Vagina (tissue), 2 donors: ENCODE results near the gene MAST4.

Source experiments
- POLR2A ChIP-seq, 2 donors: fragments of 450-650 bp; IDR thresholded peaks; one replicate each; pipeline ENCODE4 v1.6.1; 2017; ENCODE audit warnings: antibody characterized with exemption in 2 of 2, mild to moderate bottlenecking in 2 of 2, moderate library complexity in 2 of 2
- TF ChIP-seq, protein P1 (sequence below), 3 experiments: fragments of 450-650 bp in 2 of 3; fragments of 200-600 bp in 1 of 3; sonication (generic) in 1 of 3; IDR thresholded peaks; one replicate each; pipeline ENCODE4 v1.5.1; 2017 to 2019; ENCODE audit warnings: antibody characterized with exemption in 3 of 3, mild to moderate bottlenecking in 2 of 3, moderate library complexity in 2 of 3

DNA sequence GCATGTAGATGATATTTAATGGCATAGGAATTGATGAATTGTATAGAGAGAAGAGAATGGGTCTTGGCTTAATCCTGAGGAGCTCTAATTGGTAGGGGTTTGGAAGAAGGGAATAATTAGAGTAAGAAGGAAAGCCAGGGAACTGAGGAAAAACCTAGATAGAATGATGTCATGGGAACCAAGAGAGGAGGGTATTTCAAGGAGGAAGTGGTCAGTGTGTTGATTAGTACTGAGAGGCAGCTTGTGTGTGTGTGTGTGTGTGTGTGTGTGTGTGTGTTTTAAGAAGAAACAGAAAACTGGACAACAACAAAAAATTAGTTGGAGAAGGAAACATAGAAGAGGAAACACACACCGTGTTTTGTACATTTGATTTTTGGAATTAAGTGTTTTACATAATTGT is 42.8 kb downstream of the MAST4 start:
- TF ChIP-seq, protein P1, sequence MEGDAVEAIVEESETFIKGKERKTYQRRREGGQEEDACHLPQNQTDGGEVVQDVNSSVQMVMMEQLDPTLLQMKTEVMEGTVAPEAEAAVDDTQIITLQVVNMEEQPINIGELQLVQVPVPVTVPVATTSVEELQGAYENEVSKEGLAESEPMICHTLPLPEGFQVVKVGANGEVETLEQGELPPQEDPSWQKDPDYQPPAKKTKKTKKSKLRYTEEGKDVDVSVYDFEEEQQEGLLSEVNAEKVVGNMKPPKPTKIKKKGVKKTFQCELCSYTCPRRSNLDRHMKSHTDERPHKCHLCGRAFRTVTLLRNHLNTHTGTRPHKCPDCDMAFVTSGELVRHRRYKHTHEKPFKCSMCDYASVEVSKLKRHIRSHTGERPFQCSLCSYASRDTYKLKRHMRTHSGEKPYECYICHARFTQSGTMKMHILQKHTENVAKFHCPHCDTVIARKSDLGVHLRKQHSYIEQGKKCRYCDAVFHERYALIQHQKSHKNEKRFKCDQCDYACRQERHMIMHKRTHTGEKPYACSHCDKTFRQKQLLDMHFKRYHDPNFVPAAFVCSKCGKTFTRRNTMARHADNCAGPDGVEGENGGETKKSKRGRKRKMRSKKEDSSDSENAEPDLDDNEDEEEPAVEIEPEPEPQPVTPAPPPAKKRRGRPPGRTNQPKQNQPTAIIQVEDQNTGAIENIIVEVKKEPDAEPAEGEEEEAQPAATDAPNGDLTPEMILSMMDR (IDR thresholded peaks at IDR 0.05) = no peak
- no peak for TF ChIP-seq POLR2A (IDR thresholded peaks at IDR 0.05)
